Liver (tissue), 9 donors: ENCODE measurements around the gene NDUFS2. TPM values are rescaled to one million over a fixed set of nuclear protein-coding genes. Genes with fewer than 3 reads are reported as not detected.

Experiments used
- DNase-seq: peaks from one replicate; pipeline ENCODE4 v3.0.0-alpha.2; 2017; ENCODE audit warnings: low spot score
- H3K27ac ChIP-seq, 2 donors: one replicate each; pipeline ENCODE4 v1.7.0; 2013; ENCODE audit warnings: inconsistent platforms in 2 of 2, low read length in 2 of 2, control low read depth in 1 of 2, low read depth in 1 of 2, mild to moderate bottlenecking in 1 of 2
- H3K27me3 ChIP-seq, 4 donors: one replicate each; pipeline versions ENCODE4 v1.6.1 to v1.7.0; 2013; ENCODE audit warnings: low read length in 3 of 4, inconsistent platforms in 1 of 4, mild to moderate bottlenecking in 1 of 4, moderate library complexity in 1 of 4; ENCODE audit not compliant: control insufficient read depth in 4 of 4, insufficient read depth in 4 of 4
- H3K36me3 ChIP-seq, 4 donors: one replicate each; pipeline versions ENCODE4 v1.6.1 to v1.7.0; 2013; ENCODE audit warnings: low read length in 3 of 4, mild to moderate bottlenecking in 3 of 4, low read depth in 1 of 4, moderate library complexity in 1 of 4; ENCODE audit not compliant: control insufficient read depth in 4 of 4, insufficient read depth in 3 of 4
- H3K4me1 ChIP-seq, 4 donors: one replicate each; pipeline versions ENCODE4 v1.6.1 to v1.7.0; 2013; ENCODE audit warnings: low read length in 3 of 4, mild to moderate bottlenecking in 3 of 4, moderate library complexity in 1 of 4; ENCODE audit not compliant: control insufficient read depth in 4 of 4, insufficient read depth in 4 of 4
- H3K4me3 ChIP-seq, 3 donors: one replicate each; pipeline versions ENCODE4 v1.6.1 to v1.7.0; 2013; ENCODE audit warnings: low read length in 3 of 3, control low read depth in 1 of 3, low read depth in 1 of 3, mild to moderate bottlenecking in 1 of 3
- H3K9ac ChIP-seq, 2 donors: one replicate each; pipeline ENCODE4 v1.7.0; 2013; ENCODE audit warnings: low read length in 2 of 2, mild to moderate bottlenecking in 2 of 2, moderate library complexity in 2 of 2, control low read depth in 1 of 2, low read depth in 1 of 2
- H3K9me3 ChIP-seq, 4 donors: one replicate each; pipeline versions ENCODE4 v1.6.1 to v1.7.0; 2013; ENCODE audit warnings: low read length in 3 of 4; ENCODE audit not compliant: control insufficient read depth in 4 of 4
- ATF3 ChIP-seq: IDR thresholded peaks from 2 replicates; pipeline ENCODE4 v1.6.1; 2016; ENCODE audit warnings: antibody characterized with exemption
- CTCF ChIP-seq: fragments of 150-350 bp; IDR thresholded peaks from 2 replicates; pipeline ENCODE4 v1.5.1; 2017; ENCODE audit warnings: improper control_type of control experiment, low read depth, low read length; ENCODE audit not compliant: missing input control
- EGR1 ChIP-seq, 2 donors: IDR thresholded peaks; 2 replicates each; pipeline ENCODE4 v1.6.1; 2016 to 2018; ENCODE audit warnings: antibody characterized with exemption in 2 of 2, low read depth in 2 of 2
- FOXA1 ChIP-seq: IDR thresholded peaks from 2 replicates; pipeline ENCODE4 v1.6.1; 2016; ENCODE audit warnings: antibody characterized with exemption
- FOXA2 ChIP-seq: IDR thresholded peaks from 2 replicates; pipeline ENCODE4 v1.6.1; 2016; ENCODE audit warnings: antibody characterized with exemption
- GABPA ChIP-seq, 2 donors: IDR thresholded peaks in 1 of 2; conservative IDR thresholded peaks in 1 of 2; 2 replicates each; pipeline ENCODE4 v1.6.1; 2016; ENCODE audit warnings: antibody characterized with exemption in 2 of 2, mild to moderate bottlenecking in 1 of 2, moderate library complexity in 1 of 2
- HNF4A ChIP-seq, 2 donors: conservative IDR thresholded peaks; 2 replicates each; pipeline ENCODE4 v1.6.1; 2016; ENCODE audit warnings: antibody characterized with exemption in 2 of 2, mild to moderate bottlenecking in 2 of 2
- HNF4G ChIP-seq: IDR thresholded peaks from 2 replicates; pipeline ENCODE4 v1.6.1; 2016; ENCODE audit warnings: antibody characterized with exemption
- JUND ChIP-seq, 2 donors: IDR thresholded peaks; 2 replicates each; pipeline ENCODE4 v1.6.1; 2016; ENCODE audit warnings: antibody characterized with exemption in 2 of 2
- MAX ChIP-seq: IDR thresholded peaks from 2 replicates; pipeline ENCODE4 v1.6.1; 2016; ENCODE audit warnings: antibody characterized with exemption
- NR2F2 ChIP-seq: IDR thresholded peaks from 2 replicates; pipeline ENCODE4 v1.6.1; 2016; ENCODE audit warnings: antibody characterized with exemption
- RAD21 ChIP-seq, 2 donors: IDR thresholded peaks; 2 replicates each; pipeline ENCODE4 v1.6.1; 2016; ENCODE audit warnings: antibody characterized with exemption in 2 of 2, mild to moderate bottlenecking in 2 of 2
- REST ChIP-seq: IDR thresholded peaks from 2 replicates; pipeline ENCODE4 v1.6.1; 2016; ENCODE audit warnings: antibody characterized with exemption, mild to moderate bottlenecking
- RXRA ChIP-seq, 2 donors: IDR thresholded peaks; 2 replicates each; pipeline ENCODE4 v1.6.1; 2017 to 2018; ENCODE audit warnings: antibody characterized with exemption in 2 of 2, mild to moderate bottlenecking in 1 of 2
- SP1 ChIP-seq: IDR thresholded peaks from 2 replicates; pipeline ENCODE4 v1.6.1; 2018; ENCODE audit warnings: antibody characterized with exemption, mild to moderate bottlenecking
- TAF1 ChIP-seq: conservative IDR thresholded peaks from 2 replicates; pipeline ENCODE4 v1.6.1; 2016; ENCODE audit warnings: antibody characterized with exemption, mild to moderate bottlenecking
- YY1 ChIP-seq: IDR thresholded peaks from 2 replicates; pipeline ENCODE4 v1.6.1; 2016; ENCODE audit warnings: antibody characterized with exemption, mild to moderate bottlenecking
- WGBS: extraction: QIAGEN DNeasy Blood & Tissue Kit; methylation state at CpG from one replicate; pipeline ENCODE4 v1.1.7; 2013; 5-methylcytosine and 5-hydroxymethylcytosine counted together
- polyA plus RNA-seq, 2 donors: library from polyadenylated mRNA; stranded (reverse) in 1 of 2; unstranded in 1 of 2; fragments of 200-250 nt in 1 of 2; fragments of >200 nt in 1 of 2; fragmentation: Nextera tagmentation in 1 of 2; extraction: Ambion mirVana in 1 of 2; gene quantifications; one replicate each; pipeline versions ENCODE4 v1.2.1 to v1.2.3, GENCODE V29; 2013 to 2015
- total RNA-seq, 2 donors: library from RNA; depleted of rRNA; stranded (reverse); fragments of >200 nt; gene quantifications; one replicate each; pipeline ENCODE4 v1.2.3, GENCODE V29; 2014
- donor health status: healthy.
- donor health status: healthy.
- donor health status: healthy.
- donor health status: healthy.
- donor health status: healthy.

NDUFS2 gene
- total and polyA plus RNA-seq, 4 donors = 93.3 to 167 (median 120) TPM

- Histone ChIP-seq H3K36me3 (peaks cover 0 to 5% (median 0%) of the 10 kb centered on the region in 4 donors), H3K4me1 (peaks cover 14 to 32% (median 22%) of the 10 kb centered on the region in 4 donors), H3K9me3 (no peaks in the 10 kb centered on the region), H3K4me3 (no peak overlapping the region), H3K9ac (no peak overlapping the region), H3K27me3 (no peaks in the 10 kb centered on the region), H3K27ac (no peak overlapping the region)
- DNase-seq = no peak
- 97% methylated on average over 7 of the region's 7 CpGs for WGBS
- TF ChIP-seq EGR1 (IDR thresholded peaks at IDR 0.05; ENCODE audit: low read depth in 2 of 2) (no peak), HNF4G (no peak), FOXA1 (no peak), YY1 (no peak), JUND (IDR thresholded peaks at IDR 0.05) (no peak), NR2F2 (no peak), GABPA (IDR thresholded peaks at IDR 0.05 in 1 of 2, conservative IDR thresholded peaks at IDR 0.05 in 1 of 2) (no peak)
These were observed 6.1 kb upstream of the NDUFS2 start for GRCh38 chr1:161196111-161196510.

- H3K27ac ChIP-seq = peak overlapping the region; percentile 73 to 95
- H3K27me3 ChIP-seq = no peaks in the 10 kb centered on the region
- H3K4me1 ChIP-seq = peaks cover 14 to 38% (median 26%) of the 10 kb centered on the region in 4 donors
- H3K9ac ChIP-seq = no peak overlapping the region
- 85% methylated on average over 27 of the region's 27 CpGs for WGBS
- peak overlapping the region in 2 of 3 donors; percentile 14 to 29 for H3K4me3 ChIP-seq
- TF ChIP-seq ATF3 (no peak), FOXA2 (no peak), TAF1 (no peak), FOXA1 (no peak), CTCF (no peak), SP1 (no peak), JUND (IDR thresholded peaks at IDR 0.05) (no peak), REST (no peak), RAD21 (IDR thresholded peaks at IDR 0.05) (no peak), GABPA (IDR thresholded peaks at IDR 0.05 in 1 of 2, conservative IDR thresholded peaks at IDR 0.05 in 1 of 2) (no peak), MAX (no peak), YY1 (no peak), HNF4A (conservative IDR thresholded peaks at IDR 0.05) (no peak), NR2F2 (no peak), RXRA (IDR thresholded peaks at IDR 0.05) (no peak), EGR1 (IDR thresholded peaks at IDR 0.05; ENCODE audit: low read depth in 2 of 2) (no peak)
- H3K36me3 ChIP-seq = peaks cover 0 to 1% (median 0%) of the 10 kb centered on the region in 4 donors
- no peaks in the 10 kb centered on the region for H3K9me3 ChIP-seq
- no peak for DNase-seq
These were observed 5.4 kb upstream of the NDUFS2 start for GRCh38 chr1:161196521-161197451.
